ENCODE measurements around the gene TPSD1. TPM values are rescaled to one million over a fixed set of nuclear protein-coding genes. Genes with fewer than 3 reads are reported as not detected.

TPSD1 gene
- total and polyA plus RNA-seq, 9 of the 15 experiments (the other 6 are each of a cell fraction or from before 2014, with no cell fraction given), result not detected

GRCh38 chr16:1206786-1207185 is 49.1 kb upstream of the TPSD1 start:
- BruUV-seq (replicated peaks), result no TSS peak
- intact Hi-C loops (cut with micrococcal nuclease), result no loop called here
- 0% methylated on average over 12 of the region's 16 CpGs for WGBS (ENCODE audit: insufficient coverage, low coverage, missing lambda C conversion rate)
- peaks cover 0 to 51% of the 10 kb centered on the region in 2 experiments; a peak in 2 of 5 replicates for H3K4me1 ChIP-seq (replicated peaks in 1 of 2; ENCODE audit: control insufficient read depth in 2 of 2, insufficient read depth in 2 of 2, low read length in 2 of 2)
- ATAC-seq (no peak), DNase-seq (ENCODE audit: extremely low read depth in 1 of 4, low spot score in 3 of 4) (no peak), FAIRE-seq (no peak)
- H4K20me1 ChIP-seq (replicated peaks; ENCODE audit: control insufficient read depth, insufficient read depth, low read length), result no peaks in the 10 kb centered on the region
- POLR2A ChIA-PET, result no interaction called here
- H3K9ac ChIP-seq (ENCODE audit: insufficient read depth in 1 of 2, low read depth in 2 of 2, low read length in 2 of 2), result no peak overlapping the region
- no peaks in the 10 kb centered on the region for H3K79me2 ChIP-seq (ENCODE audit: control insufficient read depth, insufficient read depth, low read length)
- CTCF ChIA-PET (ENCODE audit: low intra/inter-chr PET ratio), result no interaction called here
- in situ Hi-C loops (cut with MboI), result no loop called here
- H3K27me3 ChIP-seq (ENCODE audit: control insufficient read depth in 2 of 2, insufficient read depth in 2 of 2, low read length in 2 of 2), result peaks cover 32 to 89% of the 10 kb centered on the region in 2 experiments; a peak in 4 of 5 replicates
- no peaks in the 10 kb centered on the region for H3K9me1 ChIP-seq (ENCODE audit: control insufficient read depth, insufficient read depth, low read length)
- H2AFZ ChIP-seq (ENCODE audit: low read depth, low read length), result no peak overlapping the region
- H3K9me3 ChIP-seq (replicated peaks; ENCODE audit: control insufficient read depth, insufficient read depth, low read depth, low read length), result no peaks in the 10 kb centered on the region
- no peak overlapping the region for H3K4me2 ChIP-seq (ENCODE audit: insufficient read depth, low read length)
- TF ChIP-seq HDAC3 (IDR thresholded peaks at IDR 0.05; ENCODE audit: borderline replicate concordance, partially characterized antibody) (no peak), TAF7 (tag; IDR thresholded peaks at IDR 0.05) (no peak), ZBTB33 (CRISPR knock-in tag; IDR thresholded peaks at IDR 0.05) (no peak), MEIS2 (IDR thresholded peaks at IDR 0.05; ENCODE audit: partially characterized antibody) (no peak), NFE2 (IDR thresholded peaks at IDR 0.05; ENCODE audit: low read depth) (no peak), MNT (conservative IDR thresholded peaks at IDR 0.05) (no peak), PKNOX1 (IDR thresholded peaks at IDR 0.05) (no peak), HNRNPLL (IDR thresholded peaks at IDR 0.05; ENCODE audit: low read depth, low read length, poor library complexity, severe bottlenecking) (no peak), ZNF197 (CRISPR knock-in tag; IDR thresholded peaks at IDR 0.05; ENCODE audit: low read depth) (no peak), CTCFL (IDR thresholded peaks at IDR 0.05; ENCODE audit: borderline replicate concordance, insufficient read depth, low read depth, low read length, poor library complexity, severe bottlenecking) (no peak), ILK (tag; IDR thresholded peaks at IDR 0.05; ENCODE audit: borderline replicate concordance, low read depth) (no peak), ZNF583 (CRISPR knock-in tag; IDR thresholded peaks at IDR 0.05) (no peak), RUNX1 (IDR thresholded peaks at IDR 0.05; ENCODE audit: low read depth) (no peak), CHCHD3 (CRISPR knock-in tag; IDR thresholded peaks at IDR 0.05) (no peak)
- H3K4me3 ChIP-seq, result no peak overlapping the region
- no peaks in the 10 kb centered on the region for H3K36me3 ChIP-seq (ENCODE audit: control insufficient read depth, insufficient read depth, low read length)
- H3K27ac ChIP-seq (ENCODE audit: extremely low read depth, low read depth, low read length), result no peak overlapping the region
